Stimulated activated effector memory CD8-positive, alpha-beta T cell treated with anti-CD3 and anti-CD28 coated beads, Interleukin-12 subunit alpha, Interleukin-12 subunit beta, amount 100 ng/mL, for 72 hours (primary cell): ENCODE measurements around the gene HIPK2.
"Not testable (repeated sequence)": the region's sequence is repeated elsewhere in the genome, so short reads cannot be mapped to it uniquely, and the experiment has no call there.

Experiments
- ATAC-seq: fragments of 150-1000 bp; cut with Tn5 transposase; 2 replicates; pipeline ENCODE4 v1.10.0; 2021
- DNase-seq, 2 donors: peaks; one replicate each; pipeline ENCODE4 v3.0.0; 2021 to 2022; ENCODE audit warnings: low spot score in 2 of 2
- H3K27ac Mint-ChIP-seq: one replicate; pipeline ENCODE4 v1.8.0; 2022; ENCODE audit warnings: mild to moderate bottlenecking, mixed read lengths
- H3K36me3 Mint-ChIP-seq: one replicate; pipeline ENCODE4 v1.8.0; 2022; ENCODE audit warnings: mild to moderate bottlenecking, mixed read lengths
- H3K4me1 Mint-ChIP-seq: one replicate; pipeline ENCODE4 v1.8.0; 2022; ENCODE audit warnings: mixed read lengths
- H3K4me3 Mint-ChIP-seq: one replicate; pipeline ENCODE4 v1.8.0; 2022; ENCODE audit warnings: mild to moderate bottlenecking, mixed read lengths
- H3K9me3 Mint-ChIP-seq: one replicate; pipeline ENCODE4 v1.8.0; 2022; ENCODE audit warnings: mixed read lengths

Gene HIPK2

GRCh38 chr7:139676390-139676789 is 101.4 kb downstream of the HIPK2 start:
- no peaks in the 10 kb centered on the region for H3K9me3 Mint-ChIP-seq
- DNase-seq (no peak), ATAC-seq (no peak)
- H3K4me1 Mint-ChIP-seq, result peaks cover 65% of the 10 kb centered on the region
- peaks cover 27% of the 10 kb centered on the region for H3K36me3 Mint-ChIP-seq
- peak overlapping the region; percentile 76 for H3K27ac Mint-ChIP-seq
- H3K4me3 Mint-ChIP-seq, result no peak overlapping the region

GRCh38 chr7:139675127-139676125 is 102.4 kb downstream of the HIPK2 start:
- peak; percentile 63 for ATAC-seq
- no peaks in the 10 kb centered on the region for H3K9me3 Mint-ChIP-seq
- H3K27ac Mint-ChIP-seq, result peak overlapping the region; percentile 76
- peaks cover 56% of the 10 kb centered on the region for H3K4me1 Mint-ChIP-seq
- no peak for DNase-seq
- H3K4me3 Mint-ChIP-seq, result peak overlapping the region; percentile 53
- peaks cover 31% of the 10 kb centered on the region for H3K36me3 Mint-ChIP-seq

DNA sequence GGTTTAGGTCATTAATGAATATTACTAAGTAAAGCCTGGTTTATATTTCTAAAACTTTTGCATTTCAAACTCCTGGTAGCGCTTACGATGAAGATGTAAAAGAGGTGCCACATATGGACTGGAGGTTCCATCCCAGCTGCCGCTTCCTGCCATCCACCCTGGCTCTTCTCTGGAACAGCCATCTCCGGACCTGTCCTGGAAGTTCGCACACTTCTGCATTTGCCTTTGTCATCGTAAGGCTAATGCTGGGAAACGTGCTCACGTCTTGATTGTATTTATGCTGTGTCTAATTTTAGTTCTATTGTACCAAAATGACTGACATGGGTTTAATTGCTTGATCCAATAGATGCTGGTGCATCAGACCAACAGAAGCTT is 103.1 kb downstream of the HIPK2 start:
- Mint-ChIP-seq H3K4me1 (peaks cover 50% of the 10 kb centered on the region), H3K9me3 (no peaks in the 10 kb centered on the region)

DNA sequence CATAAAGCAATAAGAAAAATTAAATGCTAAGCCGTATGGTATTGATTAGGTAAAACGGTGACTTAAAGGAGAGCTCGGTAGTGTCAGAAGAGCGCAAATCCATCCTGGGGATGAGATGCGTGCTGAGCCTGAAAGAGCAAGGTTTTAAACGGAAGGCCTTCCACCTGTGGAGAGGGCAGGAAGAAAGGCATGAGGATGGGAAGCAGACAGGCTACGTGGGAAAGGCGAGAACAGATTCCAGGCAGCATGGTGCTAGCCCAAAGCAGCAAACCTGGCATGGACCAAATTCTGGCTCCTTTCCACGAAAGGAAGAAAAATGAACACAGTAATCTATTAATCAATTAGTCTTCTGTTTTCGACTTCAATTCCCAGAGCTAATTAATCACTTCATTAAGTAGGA is 103.5 kb downstream of the HIPK2 start:
- Mint-ChIP-seq H3K36me3 (peaks cover 31% of the 10 kb centered on the region), H3K4me3 (peak overlapping the region; percentile 53), H3K9me3 (no peaks in the 10 kb centered on the region), H3K27ac (peak overlapping the region; percentile 89), H3K4me1 (peaks cover 49% of the 10 kb centered on the region)
- ATAC-seq (no peak), DNase-seq (no peak)

More for the DNA sequence above, 103.1 kb downstream of the HIPK2 start:
- peak overlapping the region; percentile 53 for H3K4me3 Mint-ChIP-seq
- DNase-seq (no peak), ATAC-seq (no peak)
- peaks cover 31% of the 10 kb centered on the region for H3K36me3 Mint-ChIP-seq
- H3K27ac Mint-ChIP-seq, result peak overlapping the region; percentile 76

GRCh38 chr7:139673762-139674161 is 104.0 kb downstream of the HIPK2 start:
- H3K4me3 Mint-ChIP-seq, result peak overlapping the region; percentile 53
- H3K27ac Mint-ChIP-seq, result peak overlapping the region; percentile 89
- H3K9me3 Mint-ChIP-seq, result no peaks in the 10 kb centered on the region
- no peak for DNase-seq
- peaks cover 49% of the 10 kb centered on the region for H3K4me1 Mint-ChIP-seq
- peaks cover 31% of the 10 kb centered on the region for H3K36me3 Mint-ChIP-seq
- no peak for ATAC-seq

DNA sequence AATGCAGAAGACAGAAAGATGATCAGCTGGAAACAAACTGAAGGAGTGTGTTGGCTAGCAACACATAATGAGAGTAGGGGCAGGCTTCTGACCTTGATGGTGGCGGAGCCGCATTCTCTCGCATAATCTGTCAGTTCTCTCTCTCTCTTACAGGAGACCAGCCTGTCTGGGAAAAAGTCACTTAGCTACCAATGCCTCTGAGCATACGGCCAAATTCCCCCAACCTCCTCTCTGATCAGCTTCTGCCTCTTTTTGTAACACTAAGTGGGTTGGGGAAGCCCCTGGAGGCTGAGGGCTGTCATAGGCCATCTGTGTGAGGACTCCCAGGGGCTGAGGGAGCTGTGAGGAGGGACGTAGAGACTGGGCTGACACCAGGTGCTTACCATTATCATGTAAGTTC is 104.6 kb downstream of the HIPK2 start:
- H3K9me3 Mint-ChIP-seq, result no peaks in the 10 kb centered on the region
- ATAC-seq, result peak; percentile 92
- peaks cover 50% of the 10 kb centered on the region for H3K4me1 Mint-ChIP-seq
- peaks cover 31% of the 10 kb centered on the region for H3K36me3 Mint-ChIP-seq
- H3K27ac Mint-ChIP-seq, result peak overlapping the region; percentile 89
- peak; percentile 21 to 78 for DNase-seq
- H3K4me3 Mint-ChIP-seq, result peak overlapping the region; percentile 53

DNA sequence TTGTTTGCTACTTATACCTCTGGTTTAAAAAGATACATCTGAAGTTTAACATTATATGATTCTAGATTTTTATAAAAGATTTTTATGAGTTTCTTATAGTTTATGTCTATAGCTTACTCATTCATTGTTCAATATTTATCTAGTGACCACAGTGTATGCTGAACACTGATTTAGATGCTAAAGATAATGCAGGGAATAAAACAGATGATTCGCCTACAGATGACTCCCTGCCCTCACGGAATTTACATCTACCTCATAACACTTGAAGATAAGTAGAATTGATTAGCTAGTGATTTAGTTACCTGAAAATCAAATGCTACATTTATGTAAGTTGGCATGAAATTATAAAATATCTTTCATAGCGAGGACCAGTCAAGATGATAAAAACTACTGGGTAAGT is 105.8 kb downstream of the HIPK2 start:
- Mint-ChIP-seq H3K9me3 (no peaks in the 10 kb centered on the region), H3K4me1 (peaks cover 50% of the 10 kb centered on the region), H3K4me3 (no peak overlapping the region), H3K27ac (no peak overlapping the region), H3K36me3 (peaks cover 31% of the 10 kb centered on the region)
- no peak for ATAC-seq
- DNase-seq, result no peak

DNA sequence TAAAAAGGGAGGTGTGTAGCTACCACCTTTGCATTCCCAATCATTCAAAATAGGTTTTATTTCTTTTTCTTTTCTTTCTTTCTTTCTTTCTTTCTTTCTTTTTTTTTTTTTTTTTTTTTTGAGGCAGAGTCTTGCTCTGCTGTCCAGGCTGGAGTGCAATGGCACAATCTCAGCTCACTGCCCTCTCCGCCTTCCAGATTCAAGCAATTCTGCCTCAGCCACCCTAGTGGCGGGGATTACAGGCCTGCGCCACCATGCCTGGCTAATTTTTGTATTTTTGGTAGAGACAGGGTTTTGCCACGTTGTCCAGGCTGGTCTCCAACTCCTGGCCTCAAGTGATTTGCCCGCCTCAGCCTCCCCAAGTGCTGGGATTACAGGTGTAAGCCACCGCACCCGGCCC is 107.1 kb downstream of the HIPK2 start:
- not testable (repeated sequence) for H3K9me3 Mint-ChIP-seq, H3K27ac Mint-ChIP-seq
- peaks cover 44% of the 10 kb centered on the region for H3K4me1 Mint-ChIP-seq

GRCh38 chr7:139669106-139670061 is 108.4 kb downstream of the HIPK2 start:
- H3K9me3 Mint-ChIP-seq, result no peaks in the 10 kb centered on the region
- peak overlapping the region; percentile 74 for H3K27ac Mint-ChIP-seq
- H3K36me3 Mint-ChIP-seq, result peaks cover 40% of the 10 kb centered on the region
- H3K4me1 Mint-ChIP-seq, result peaks cover 43% of the 10 kb centered on the region
- DNase-seq (no peak), ATAC-seq (no peak)
- peak overlapping the region; percentile 25 for H3K4me3 Mint-ChIP-seq

More for the DNA sequence above, 107.1 kb downstream of the HIPK2 start:
- H3K4me3 Mint-ChIP-seq, DNase-seq, ATAC-seq: not testable (repeated sequence)
- H3K36me3 Mint-ChIP-seq, result peaks cover 35% of the 10 kb centered on the region

DNA sequence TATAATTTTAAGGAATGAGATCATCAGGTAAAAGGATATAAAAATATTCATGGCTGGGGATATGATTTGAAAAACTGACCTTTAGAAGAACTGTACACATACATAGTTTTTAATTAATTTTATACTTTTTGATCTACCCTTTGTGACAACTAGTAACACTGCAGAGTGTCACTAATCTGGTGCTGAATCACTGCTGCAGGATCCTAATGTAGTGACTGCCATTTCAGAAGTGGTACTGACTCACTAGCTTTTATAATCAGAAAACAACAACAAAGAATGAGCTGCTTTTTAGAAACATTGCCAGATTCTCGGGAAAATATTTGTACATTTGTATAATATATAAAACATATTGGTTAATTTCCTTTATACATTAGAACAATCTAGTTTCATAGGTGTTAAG is 110.4 kb downstream of the HIPK2 start:
- Mint-ChIP-seq H3K9me3 (no peaks in the 10 kb centered on the region), H3K4me1 (peaks cover 38% of the 10 kb centered on the region), H3K27ac (no peak overlapping the region), H3K4me3 (no peak overlapping the region), H3K36me3 (peaks cover 33% of the 10 kb centered on the region)
- no peak for DNase-seq
- ATAC-seq, result no peak

- H3K4me1 Mint-ChIP-seq, result peaks cover 44% of the 10 kb centered on the region
- H3K36me3 Mint-ChIP-seq, result peaks cover 31% of the 10 kb centered on the region
- DNase-seq (no peak), ATAC-seq (no peak)
- H3K4me3 Mint-ChIP-seq, result no peak overlapping the region
- no peaks in the 10 kb centered on the region for H3K9me3 Mint-ChIP-seq
- H3K27ac Mint-ChIP-seq, result no peak overlapping the region
These were observed 111.3 kb downstream of the HIPK2 start for GRCh38 chr7:139666501-139666900.

DNA sequence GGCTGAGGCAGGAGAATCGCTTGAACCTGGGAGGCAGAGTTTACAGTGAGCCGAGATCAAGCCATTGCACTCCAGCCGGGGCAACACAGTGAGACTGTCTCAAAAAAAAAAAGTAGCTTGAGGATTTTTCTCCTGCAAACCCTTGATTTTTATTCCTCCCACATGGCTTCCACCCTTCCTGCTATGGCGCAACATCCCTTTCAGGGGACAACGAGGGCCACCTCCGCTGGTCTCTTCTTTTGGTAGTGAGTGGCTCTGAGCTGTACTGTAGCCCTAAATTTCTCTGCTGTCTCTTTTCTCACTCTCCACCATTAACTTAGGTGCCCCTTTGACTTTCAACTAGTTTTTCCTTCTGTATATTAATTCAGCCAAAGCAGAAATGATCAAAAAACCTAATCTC is 113.4 kb downstream of the HIPK2 start:
- ATAC-seq, result no peak
- DNase-seq, result no peak
- Mint-ChIP-seq H3K36me3 (peaks cover 27% of the 10 kb centered on the region), H3K9me3 (no peaks in the 10 kb centered on the region), H3K27ac (peak overlapping the region; percentile 70), H3K4me3 (no peak overlapping the region), H3K4me1 (peaks cover 50% of the 10 kb centered on the region)

DNA sequence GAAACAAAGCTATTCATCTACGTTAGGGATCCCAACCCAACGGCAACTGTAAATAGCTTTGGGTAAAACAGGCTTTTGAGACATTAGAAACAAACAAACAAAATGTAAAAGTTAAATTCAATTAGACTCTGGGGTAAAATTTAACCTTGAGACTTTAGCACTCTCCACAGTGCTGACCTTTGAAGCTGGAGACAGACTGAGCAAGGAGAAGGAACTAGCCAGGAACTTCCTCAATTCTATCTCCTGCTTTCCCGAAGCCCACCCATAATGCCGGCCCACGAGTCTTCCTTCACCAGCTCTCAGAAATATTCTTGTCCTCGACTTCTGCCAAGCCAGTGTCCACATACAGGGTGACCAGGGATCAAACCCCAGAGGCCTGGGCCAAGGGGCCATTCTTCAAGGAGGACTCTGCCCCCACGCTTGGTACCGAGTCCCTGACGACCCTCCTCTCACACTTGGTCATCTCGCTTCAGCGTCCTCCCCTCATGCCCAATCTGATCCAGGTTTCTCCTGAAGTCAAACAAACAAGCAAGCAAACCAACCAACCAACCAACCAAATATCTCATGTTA is 114.1 kb downstream of the HIPK2 start:
- ATAC-seq (no peak), DNase-seq (no peak)
- peaks cover 42% of the 10 kb centered on the region for H3K4me1 Mint-ChIP-seq
- H3K27ac Mint-ChIP-seq, result no peak overlapping the region
- no peaks in the 10 kb centered on the region for H3K9me3 Mint-ChIP-seq
- peaks cover 27% of the 10 kb centered on the region for H3K36me3 Mint-ChIP-seq
- H3K4me3 Mint-ChIP-seq, result no peak overlapping the region

DNA sequence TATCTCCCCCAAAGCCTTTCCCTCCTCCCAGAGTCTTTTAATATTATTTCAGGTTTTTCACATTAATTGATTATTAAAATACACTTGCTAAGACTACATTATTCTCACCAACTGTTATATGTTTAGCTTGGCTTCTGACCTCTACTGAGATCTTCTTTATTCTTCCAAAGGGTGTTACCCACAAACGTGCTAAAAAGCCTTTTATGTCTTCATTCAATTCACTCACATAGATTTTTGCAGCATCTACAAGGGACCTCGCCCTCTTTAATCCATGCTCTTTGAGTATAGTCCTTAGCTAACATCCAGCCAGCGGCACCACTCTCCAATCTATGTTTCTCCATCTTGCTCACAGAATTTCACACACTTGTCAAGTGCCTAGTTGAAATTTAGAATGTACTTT is 115.9 kb downstream of the HIPK2 start:
- ATAC-seq, result no peak
- Mint-ChIP-seq H3K9me3 (no peaks in the 10 kb centered on the region), H3K4me1 (peaks cover 43% of the 10 kb centered on the region), H3K4me3 (no peak overlapping the region), H3K27ac (no peak overlapping the region), H3K36me3 (peaks cover 27% of the 10 kb centered on the region)
- no peak for DNase-seq

- peaks cover 52% of the 10 kb centered on the region for H3K4me1 Mint-ChIP-seq
- no peak for ATAC-seq
- no peak overlapping the region for H3K4me3 Mint-ChIP-seq
- peaks cover 24% of the 10 kb centered on the region for H3K36me3 Mint-ChIP-seq
- DNase-seq, result no peak
- no peak overlapping the region for H3K27ac Mint-ChIP-seq
- no peaks in the 10 kb centered on the region for H3K9me3 Mint-ChIP-seq
These were observed 116.8 kb downstream of the HIPK2 start for GRCh38 chr7:139661043-139661440.
